Endodermal cell (in vitro differentiated cells): ENCODE results near the gene PLA2G4F. TPM values are rescaled to one million over a fixed set of nuclear protein-coding genes. Genes with fewer than 3 reads are reported as not detected.

Source experiments
- DNase-seq: peaks from one replicate; pipeline ENCODE4 v3.0.0-alpha.2; 2017
- H3K27ac ChIP-seq: 2 replicates; pipeline ENCODE4 v1.5.1; 2013; ENCODE audit warnings: mild to moderate bottlenecking, low read depth, low read length, moderate library complexity
- H3K27me3 ChIP-seq: 2 replicates; pipeline ENCODE4 v1.6.1; 2013; ENCODE audit warnings: mild to moderate bottlenecking, low read length, moderate library complexity; ENCODE audit not compliant: insufficient read depth, control insufficient read depth, poor library complexity, severe bottlenecking
- H3K36me3 ChIP-seq: 2 replicates; pipeline ENCODE4 v1.7.0; 2013; ENCODE audit warnings: mild to moderate bottlenecking, low read length, moderate library complexity; ENCODE audit not compliant: control insufficient read depth, insufficient read depth
- H3K4me1 ChIP-seq: one replicate; pipeline ENCODE4 v1.7.0; 2013; ENCODE audit warnings: low read length; ENCODE audit not compliant: control insufficient read depth, insufficient read depth
- H3K4me3 ChIP-seq: 2 replicates; pipeline ENCODE4 v1.5.1; 2013; ENCODE audit warnings: mild to moderate bottlenecking, low read length, moderate library complexity
- H3K9ac ChIP-seq: 2 replicates; pipeline ENCODE4 v1.6.1; 2013; ENCODE audit warnings: mild to moderate bottlenecking, low read length, moderate library complexity; ENCODE audit not compliant: poor library complexity, severe bottlenecking; ENCODE audit errors: extremely low read depth
- H3K9me3 ChIP-seq: 2 replicates; pipeline ENCODE4 v1.6.1; 2013; ENCODE audit warnings: mild to moderate bottlenecking, low read length, moderate library complexity; ENCODE audit not compliant: control insufficient read depth
- H3K27ac Mint-ChIP-seq: 2 replicates; pipeline ENCODE4 v1.8.0; 2020; ENCODE audit warnings: mixed read lengths
- H3K27me3 Mint-ChIP-seq: 2 replicates; pipeline ENCODE4 v1.8.0; 2021; ENCODE audit warnings: mild to moderate bottlenecking, mixed read lengths; ENCODE audit not compliant: insufficient read depth
- H3K36me3 Mint-ChIP-seq: 2 replicates; pipeline ENCODE4 v1.8.0; 2020; ENCODE audit warnings: low read depth, mixed read lengths
- H3K4me1 Mint-ChIP-seq: 2 replicates; pipeline ENCODE4 v1.8.0; 2020; ENCODE audit warnings: mixed read lengths
- H3K4me3 Mint-ChIP-seq: 2 replicates; pipeline ENCODE4 v1.8.0; 2020; ENCODE audit warnings: mild to moderate bottlenecking, moderate library complexity, mixed read lengths
- H3K9me3 Mint-ChIP-seq: 2 replicates; pipeline ENCODE4 v1.8.0; 2020; ENCODE audit warnings: mild to moderate bottlenecking, mixed read lengths
- WGBS, 2 experiments: methylation state at CpG; one replicate each; pipeline versions ENCODE4 v1.1.5 to v1.1.7; 2013; ENCODE audit warnings: missing lambda C conversion rate in 2 of 2, mixed read lengths in 1 of 2; ENCODE audit not compliant: insufficient coverage in 1 of 2, insufficient read length in 1 of 2; 5-methylcytosine and 5-hydroxymethylcytosine counted together
- total RNA-seq, 2 donors: library from RNA; stranded (reverse); fragmentation: NEBNext Ultra II Directional in 1 of 2; extraction: Animal tissue kit (Norgen Biotek cat#: 25700) in 1 of 2; gene quantifications; 2 replicates in 1 of 2; 3 replicates in 1 of 2; pipeline ENCODE4 v1.2.1, GENCODE V29; 2021
- TF ChIP-seq, protein P1 (sequence below): fragments of 200-600 bp; sonication (generic); conservative IDR thresholded peaks from 2 replicates; pipeline ENCODE4 v1.5.0; 2021; ENCODE audit warnings: antibody characterized with exemption, mild to moderate bottlenecking

The PLA2G4F gene
- total RNA-seq, 2 donors from 2014 or later, result 0.22 TPM; not detected in 1

DNA sequence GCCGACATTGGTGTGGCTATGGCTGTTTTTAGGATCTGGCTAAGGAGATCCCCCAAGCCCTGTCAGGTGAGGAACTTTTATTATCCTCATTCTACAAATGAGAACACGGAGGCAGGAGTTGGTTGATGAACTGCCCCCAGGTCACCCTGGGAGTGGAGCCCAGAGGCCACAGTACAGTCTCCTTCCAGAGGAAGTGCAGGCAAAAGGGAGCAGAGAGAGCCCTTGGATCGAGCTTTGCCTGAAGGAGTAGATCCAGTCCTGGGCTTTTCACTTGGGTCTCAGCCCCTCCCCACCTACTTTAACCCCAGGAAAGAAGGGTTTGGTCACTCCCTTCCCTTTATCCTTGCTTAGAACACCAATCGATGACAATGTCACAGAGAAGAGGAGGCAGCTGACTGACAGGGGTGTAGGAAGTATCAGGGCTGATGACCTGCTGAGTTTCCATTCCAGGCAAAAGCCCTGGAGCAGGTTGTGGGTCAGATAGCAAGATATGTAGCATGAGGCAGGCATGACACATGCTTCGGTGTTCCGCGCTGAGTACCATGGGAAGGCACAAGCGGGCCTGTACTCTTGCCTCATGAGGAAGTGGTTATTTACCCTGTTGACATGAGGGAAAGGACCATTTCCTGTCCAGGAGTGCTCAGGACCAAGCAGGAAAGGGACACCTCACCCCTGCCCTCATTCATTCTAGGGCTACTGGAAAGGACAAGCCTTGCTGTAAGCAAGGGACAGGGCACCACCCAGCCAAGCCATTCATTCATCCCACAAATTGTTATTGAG lies 56.2 kb downstream of the PLA2G4F start:
- Mint-ChIP-seq H3K27me3 (no peaks in the 10 kb centered on the region), H3K9me3 (no peaks in the 10 kb centered on the region), H3K4me3 (no peak overlapping the region), H3K4me1 (no peaks in the 10 kb centered on the region), H3K36me3 (no peaks in the 10 kb centered on the region), H3K27ac (no peak overlapping the region)
- no peaks in the 10 kb centered on the region for H3K9me3 ChIP-seq
- 91 to 97% methylated on average over 6 to 8 of the region's 8 CpGs for WGBS, 2 experiments
- no peak for DNase-seq
- H3K27me3 ChIP-seq, result no peaks in the 10 kb centered on the region
- H3K4me3 ChIP-seq, result no peak overlapping the region
- no peak overlapping the region for H3K27ac ChIP-seq
- no peak overlapping the region for H3K9ac ChIP-seq
- no peaks in the 10 kb centered on the region for H3K4me1 ChIP-seq
- H3K36me3 ChIP-seq, result no peaks in the 10 kb centered on the region
- TF ChIP-seq, protein P1, sequence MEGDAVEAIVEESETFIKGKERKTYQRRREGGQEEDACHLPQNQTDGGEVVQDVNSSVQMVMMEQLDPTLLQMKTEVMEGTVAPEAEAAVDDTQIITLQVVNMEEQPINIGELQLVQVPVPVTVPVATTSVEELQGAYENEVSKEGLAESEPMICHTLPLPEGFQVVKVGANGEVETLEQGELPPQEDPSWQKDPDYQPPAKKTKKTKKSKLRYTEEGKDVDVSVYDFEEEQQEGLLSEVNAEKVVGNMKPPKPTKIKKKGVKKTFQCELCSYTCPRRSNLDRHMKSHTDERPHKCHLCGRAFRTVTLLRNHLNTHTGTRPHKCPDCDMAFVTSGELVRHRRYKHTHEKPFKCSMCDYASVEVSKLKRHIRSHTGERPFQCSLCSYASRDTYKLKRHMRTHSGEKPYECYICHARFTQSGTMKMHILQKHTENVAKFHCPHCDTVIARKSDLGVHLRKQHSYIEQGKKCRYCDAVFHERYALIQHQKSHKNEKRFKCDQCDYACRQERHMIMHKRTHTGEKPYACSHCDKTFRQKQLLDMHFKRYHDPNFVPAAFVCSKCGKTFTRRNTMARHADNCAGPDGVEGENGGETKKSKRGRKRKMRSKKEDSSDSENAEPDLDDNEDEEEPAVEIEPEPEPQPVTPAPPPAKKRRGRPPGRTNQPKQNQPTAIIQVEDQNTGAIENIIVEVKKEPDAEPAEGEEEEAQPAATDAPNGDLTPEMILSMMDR, result no peak

DNA sequence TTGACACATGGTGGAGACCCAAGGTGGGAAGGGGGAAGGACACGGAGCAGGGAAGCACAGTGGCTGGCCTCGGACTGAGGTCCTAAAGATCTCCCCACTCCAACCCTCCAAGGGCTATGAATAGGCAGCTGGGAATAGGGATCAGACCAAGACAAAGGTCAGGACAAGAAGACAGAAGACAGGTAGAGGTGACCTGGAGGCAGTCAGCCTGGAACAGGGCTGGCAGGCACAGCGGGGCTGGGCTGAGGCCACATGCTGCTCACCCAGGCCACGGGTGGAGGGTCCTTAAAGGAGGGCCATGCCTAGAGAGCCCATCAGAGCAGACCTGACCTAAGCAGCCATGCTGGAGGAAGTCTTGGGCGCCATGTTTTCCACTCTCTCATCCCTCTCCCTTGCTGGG lies 59.4 kb downstream of the PLA2G4F start:
- Histone ChIP-seq H3K4me3 (no peak overlapping the region), H3K27me3 (no peaks in the 10 kb centered on the region), H3K4me1 (peaks cover 5% of the 10 kb centered on the region), H3K36me3 (no peaks in the 10 kb centered on the region), H3K27ac (no peak overlapping the region), H3K9me3 (no peaks in the 10 kb centered on the region), H3K9ac (no peak overlapping the region)
- Mint-ChIP-seq H3K27me3 (no peaks in the 10 kb centered on the region), H3K4me3 (no peak overlapping the region), H3K36me3 (no peaks in the 10 kb centered on the region), H3K9me3 (no peaks in the 10 kb centered on the region), H3K27ac (no peak overlapping the region), H3K4me1 (peaks cover 8% of the 10 kb centered on the region)
- DNase-seq, result no peak
- TF ChIP-seq, protein P1, result no peak
- 94 to 96% methylated on average over 2 to 3 of the region's 5 CpGs for WGBS, 2 experiments

DNA sequence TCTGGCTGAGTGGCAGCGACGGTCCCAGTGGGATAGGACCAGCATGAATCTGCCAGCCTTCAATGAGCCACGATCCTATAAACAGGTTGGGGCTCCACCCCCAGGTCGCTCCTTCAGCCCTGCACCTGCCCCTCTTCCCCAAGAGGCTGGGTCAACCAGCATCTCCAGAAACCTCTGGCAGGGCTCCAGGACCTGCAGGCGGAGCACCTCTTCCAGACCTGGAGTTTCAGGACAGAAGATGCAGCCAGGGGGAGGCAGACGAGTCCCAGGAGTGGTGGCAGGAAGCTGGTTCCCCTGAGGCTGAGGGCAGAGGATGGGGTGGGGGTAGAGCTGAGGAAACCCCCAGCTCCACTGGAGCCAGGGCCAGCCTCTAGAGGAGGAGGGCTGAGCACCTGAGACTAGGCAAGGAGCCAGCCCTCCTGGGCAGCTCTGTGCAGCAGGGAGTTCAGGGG lies 61.9 kb downstream of the PLA2G4F start, which contains the start of gene PLA2G4D:
PLA2G4D (minus strand) TSS at position 51 of the 452 bp plus-strand sequence. CDS start 103 bp downstream, outside the sequence.
- Mint-ChIP-seq H3K4me1 (peaks cover 11% of the 10 kb centered on the region), H3K27ac (no peak within 1 kb of the TSS), H3K27me3 (no peaks in the 10 kb centered on the region), H3K9me3 (no peaks in the 10 kb centered on the region), H3K36me3 (no peaks in the 10 kb centered on the region), H3K4me3 (no peak within 1 kb of the TSS)
- peaks cover 5% of the 10 kb centered on the region for H3K4me1 ChIP-seq
- no peak within 1 kb of the TSS for H3K27ac ChIP-seq
- H3K36me3 ChIP-seq, result no peaks in the 10 kb centered on the region
- 87 to 90% methylated on average over 2 to 6 of the region's 6 CpGs for WGBS, 2 experiments
- no peak within 1 kb of the TSS for H3K9ac ChIP-seq
- H3K4me3 ChIP-seq, result no peak within 1 kb of the TSS
- no peaks in the 10 kb centered on the region for H3K9me3 ChIP-seq
- TF ChIP-seq, protein P1, result peak; percentile 15
- no peaks in the 10 kb centered on the region for H3K27me3 ChIP-seq
- no peak for DNase-seq
